ENCODE results near the gene RADIL. TPM values are rescaled to one million over a fixed set of nuclear protein-coding genes. Genes with fewer than 3 reads are reported as not detected.

The RADIL gene
- total and polyA plus RNA-seq, 9 of the 15 experiments (the other 6 are each of a cell fraction or from before 2014, with no cell fraction given), result 0.06 to 8.1 (median 1.9) TPM; not detected in 1

DNA sequence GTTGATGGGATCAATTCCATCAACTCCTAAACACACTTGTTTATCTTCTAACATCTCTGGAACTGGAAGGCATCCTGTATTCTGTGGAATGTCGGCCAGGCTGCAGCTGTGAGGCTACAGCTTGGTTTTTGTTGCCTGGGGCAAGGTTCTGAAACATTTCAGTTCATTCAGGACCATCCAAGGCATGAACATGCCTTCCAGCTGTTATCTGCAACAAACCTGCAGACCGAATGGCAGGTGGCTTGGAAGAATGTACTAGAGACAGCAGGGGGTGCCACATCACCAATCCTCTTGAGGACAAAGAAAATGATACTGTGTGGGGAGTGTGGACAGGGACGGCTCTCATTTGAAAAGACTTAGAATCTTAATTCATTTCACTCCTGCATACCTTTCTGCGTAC lies 34.1 kb downstream of the RADIL start:
- H3K9me1 ChIP-seq (ENCODE audit: control insufficient read depth, insufficient read depth, low read length), result no peaks in the 10 kb centered on the region
- H3K27ac ChIP-seq (ENCODE audit: extremely low read depth, low read depth, low read length), result no peak overlapping the region
- BruUV-seq (replicated peaks), result no TSS peak
- 21% methylated on average over 4 of the region's 4 CpGs for WGBS (ENCODE audit: insufficient coverage, low coverage, missing lambda C conversion rate)
- H3K9me3 ChIP-seq (replicated peaks; ENCODE audit: control insufficient read depth, insufficient read depth, low read depth, low read length), result no peaks in the 10 kb centered on the region
- DNase-seq (ENCODE audit: extremely low read depth in 1 of 4, low spot score in 3 of 4), result peak; percentile 48 to 69 (median 60)
- peaks cover 6 to 7% of the 10 kb centered on the region in 2 experiments; a peak in 3 of 5 replicates for H3K4me1 ChIP-seq (replicated peaks in 1 of 2; ENCODE audit: control insufficient read depth in 2 of 2, insufficient read depth in 2 of 2, low read length in 2 of 2)
- intact Hi-C loops (cut with micrococcal nuclease), result loop anchor here (1.0 kb wide), 2 partner anchors 34 to 236 kb away; partner anchors contain the start of gene RADIL
- no peak overlapping the region for H3K4me2 ChIP-seq (ENCODE audit: insufficient read depth, low read length)
- no peaks in the 10 kb centered on the region for H3K79me2 ChIP-seq (ENCODE audit: control insufficient read depth, insufficient read depth, low read length)
- H3K9ac ChIP-seq (ENCODE audit: insufficient read depth in 1 of 2, low read depth in 2 of 2, low read length in 2 of 2), result no peak overlapping the region
- no peaks in the 10 kb centered on the region for H4K20me1 ChIP-seq (replicated peaks; ENCODE audit: control insufficient read depth, insufficient read depth, low read length)
- no peak overlapping the region for H2AFZ ChIP-seq (ENCODE audit: low read depth, low read length)
- ATAC-seq, result peak; percentile 85
- no peaks in the 10 kb centered on the region for H3K27me3 ChIP-seq (ENCODE audit: control insufficient read depth in 2 of 2, insufficient read depth in 2 of 2, low read length in 2 of 2)
- ChIA-PET POLR2A (no interaction called here), CTCF (ENCODE audit: low intra/inter-chr PET ratio) (interaction anchor here (1.5 to 2.2 kb wide), 2 partner anchors 34 to 236 kb away, joined by 10 to 11 read pairs; partner anchors contain the start of gene RADIL)
- in situ Hi-C loops (cut with MboI), result no loop called here
- no peaks in the 10 kb centered on the region for H3K36me3 ChIP-seq (ENCODE audit: control insufficient read depth, insufficient read depth, low read length)
- peak; percentile 86 for FAIRE-seq
- no peak overlapping the region for H3K4me3 ChIP-seq
- TF ChIP-seq TEAD4 (IDR thresholded peaks at IDR 0.05; ENCODE audit: low read length) (peak; percentile 34; the same call in 1 of the 2 replicates), TEAD4 (CRISPR knock-in tag; IDR thresholded peaks at IDR 0.05; ENCODE audit: borderline replicate concordance) (no peak), SMC3 (conservative IDR thresholded peaks at IDR 0.05; ENCODE audit: insufficient read depth, low read depth, low read length) (peak; percentile 59), MAZ (CRISPR knock-in tag; conservative IDR thresholded peaks at IDR 0.05 in 1 of 2, IDR thresholded peaks at IDR 0.05 in 1 of 2) (no peak), ZNF146 (CRISPR knock-in tag; IDR thresholded peaks at IDR 0.05; ENCODE audit: unreplicated experiment) (no peak), ZC3H8 (IDR thresholded peaks at IDR 0.05) (no peak), CBFA2T3 (IDR thresholded peaks at IDR 0.05) (0 out of 2 replicates have a peak, but pooled peaks have one; percentile 7)
- TF ChIP-seq, protein P1, sequence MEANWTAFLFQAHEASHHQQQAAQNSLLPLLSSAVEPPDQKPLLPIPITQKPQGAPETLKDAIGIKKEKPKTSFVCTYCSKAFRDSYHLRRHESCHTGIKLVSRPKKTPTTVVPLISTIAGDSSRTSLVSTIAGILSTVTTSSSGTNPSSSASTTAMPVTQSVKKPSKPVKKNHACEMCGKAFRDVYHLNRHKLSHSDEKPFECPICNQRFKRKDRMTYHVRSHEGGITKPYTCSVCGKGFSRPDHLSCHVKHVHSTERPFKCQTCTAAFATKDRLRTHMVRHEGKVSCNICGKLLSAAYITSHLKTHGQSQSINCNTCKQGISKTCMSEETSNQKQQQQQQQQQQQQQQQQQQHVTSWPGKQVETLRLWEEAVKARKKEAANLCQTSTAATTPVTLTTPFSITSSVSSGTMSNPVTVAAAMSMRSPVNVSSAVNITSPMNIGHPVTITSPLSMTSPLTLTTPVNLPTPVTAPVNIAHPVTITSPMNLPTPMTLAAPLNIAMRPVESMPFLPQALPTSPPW (CRISPR knock-in tag; IDR thresholded peaks at IDR 0.05), result 0 out of 2 replicates have a peak, but pooled peaks have one; percentile 13
- TF ChIP-seq, protein P2, sequence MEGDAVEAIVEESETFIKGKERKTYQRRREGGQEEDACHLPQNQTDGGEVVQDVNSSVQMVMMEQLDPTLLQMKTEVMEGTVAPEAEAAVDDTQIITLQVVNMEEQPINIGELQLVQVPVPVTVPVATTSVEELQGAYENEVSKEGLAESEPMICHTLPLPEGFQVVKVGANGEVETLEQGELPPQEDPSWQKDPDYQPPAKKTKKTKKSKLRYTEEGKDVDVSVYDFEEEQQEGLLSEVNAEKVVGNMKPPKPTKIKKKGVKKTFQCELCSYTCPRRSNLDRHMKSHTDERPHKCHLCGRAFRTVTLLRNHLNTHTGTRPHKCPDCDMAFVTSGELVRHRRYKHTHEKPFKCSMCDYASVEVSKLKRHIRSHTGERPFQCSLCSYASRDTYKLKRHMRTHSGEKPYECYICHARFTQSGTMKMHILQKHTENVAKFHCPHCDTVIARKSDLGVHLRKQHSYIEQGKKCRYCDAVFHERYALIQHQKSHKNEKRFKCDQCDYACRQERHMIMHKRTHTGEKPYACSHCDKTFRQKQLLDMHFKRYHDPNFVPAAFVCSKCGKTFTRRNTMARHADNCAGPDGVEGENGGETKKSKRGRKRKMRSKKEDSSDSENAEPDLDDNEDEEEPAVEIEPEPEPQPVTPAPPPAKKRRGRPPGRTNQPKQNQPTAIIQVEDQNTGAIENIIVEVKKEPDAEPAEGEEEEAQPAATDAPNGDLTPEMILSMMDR (IDR thresholded peaks at IDR 0.05 in 2 of 3, conservative IDR thresholded peaks at IDR 0.05 in 1 of 3; ENCODE audit: insufficient read depth in 2 of 3, low read depth in 1 of 3, low read length in 3 of 3), result peak; percentile 61 to 77 (median 66)
- TF ChIP-seq, protein P3, sequence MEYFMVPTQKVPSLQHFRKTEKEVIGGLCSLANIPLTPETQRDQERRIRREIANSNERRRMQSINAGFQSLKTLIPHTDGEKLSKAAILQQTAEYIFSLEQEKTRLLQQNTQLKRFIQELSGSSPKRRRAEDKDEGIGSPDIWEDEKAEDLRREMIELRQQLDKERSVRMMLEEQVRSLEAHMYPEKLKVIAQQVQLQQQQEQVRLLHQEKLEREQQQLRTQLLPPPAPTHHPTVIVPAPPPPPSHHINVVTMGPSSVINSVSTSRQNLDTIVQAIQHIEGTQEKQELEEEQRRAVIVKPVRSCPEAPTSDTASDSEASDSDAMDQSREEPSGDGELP (CRISPR knock-in tag; IDR thresholded peaks at IDR 0.05; ENCODE audit: borderline replicate concordance), result peak; percentile 33; the same call in 1 of the 2 replicates
- TF ChIP-seq, protein P4, sequence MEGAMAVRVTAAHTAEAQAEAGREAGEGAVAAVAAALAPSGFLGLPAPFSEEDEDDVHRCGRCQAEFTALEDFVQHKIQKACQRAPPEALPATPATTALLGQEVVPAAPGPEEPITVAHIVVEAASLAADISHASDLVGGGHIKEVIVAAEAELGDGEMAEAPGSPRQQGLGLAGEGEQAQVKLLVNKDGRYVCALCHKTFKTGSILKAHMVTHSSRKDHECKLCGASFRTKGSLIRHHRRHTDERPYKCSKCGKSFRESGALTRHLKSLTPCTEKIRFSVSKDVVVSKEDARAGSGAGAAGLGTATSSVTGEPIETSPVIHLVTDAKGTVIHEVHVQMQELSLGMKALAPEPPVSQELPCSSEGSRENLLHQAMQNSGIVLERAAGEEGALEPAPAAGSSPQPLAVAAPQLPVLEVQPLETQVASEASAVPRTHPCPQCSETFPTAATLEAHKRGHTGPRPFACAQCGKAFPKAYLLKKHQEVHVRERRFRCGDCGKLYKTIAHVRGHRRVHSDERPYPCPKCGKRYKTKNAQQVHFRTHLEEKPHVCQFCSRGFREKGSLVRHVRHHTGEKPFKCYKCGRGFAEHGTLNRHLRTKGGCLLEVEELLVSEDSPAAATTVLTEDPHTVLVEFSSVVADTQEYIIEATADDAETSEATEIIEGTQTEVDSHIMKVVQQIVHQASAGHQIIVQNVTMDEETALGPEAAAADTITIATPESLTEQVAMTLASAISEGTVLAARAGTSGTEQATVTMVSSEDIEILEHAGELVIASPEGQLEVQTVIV (CRISPR knock-in tag; IDR thresholded peaks at IDR 0.05; ENCODE audit: borderline replicate concordance), result no peak
